H1 (cell line): ENCODE results near the gene ITSN1. TPM values are rescaled to one million over a fixed set of nuclear protein-coding genes. Genes with fewer than 3 reads are reported as not detected.

Source experiments
- CTCF ChIA-PET: fragments of 300-600 bp; sonication (Branson Sonifier 250); formaldehyde crosslinking; loops from one replicate; lab custom pipeline; 2021; ENCODE audit not compliant: partially characterized antibody; lab: Charles Lee
- POLR2A ChIA-PET: fragments of 300-600 bp; sonication (Branson Sonifier 250); formaldehyde crosslinking; loops from one replicate; lab custom pipeline; 2021; ENCODE audit warnings: inconsistent platforms; ENCODE audit not compliant: partially characterized antibody; lab: Charles Lee
- DNase-seq, 2 experiments: peaks; one replicate each; pipeline versions ENCODE4 v3.0.0 to v3.0.0-alpha.2; 2010 to 2022; ENCODE audit warnings: low spot score in 2 of 2, low read depth in 1 of 2, mixed read lengths in 1 of 2
- FAIRE-seq: peaks from 2 replicates; lab custom pipeline; 2011; peaks lifted over from hg19 to GRCh38; lab: Jason Lieb, UNC
- H2AFZ ChIP-seq: 2 replicates; pipeline ENCODE4 v1.8.1; 2012; ENCODE audit warnings: low read length, inconsistent platforms
- H2AK5ac ChIP-seq: 2 replicates; pipeline ENCODE4 v1.6.1; 2013; ENCODE audit warnings: low read depth, low read length
- H2BK120ac ChIP-seq: replicated peaks from 2 replicates; pipeline ENCODE3; 2013; ENCODE audit warnings: low read depth, low read length, inconsistent platforms
- H2BK12ac ChIP-seq: 2 replicates; pipeline ENCODE4 v1.6.1; 2013; ENCODE audit warnings: low read depth, low read length
- H2BK15ac ChIP-seq: 2 replicates; pipeline ENCODE4 v1.6.1; 2013; ENCODE audit warnings: low read length
- H2BK20ac ChIP-seq: 2 replicates; pipeline ENCODE4 v1.6.1; 2013; ENCODE audit warnings: low read length
- H2BK5ac ChIP-seq: 2 replicates; pipeline ENCODE4 v1.6.1; 2013; ENCODE audit warnings: low read depth, low read length
- H3K14ac ChIP-seq: 2 replicates; pipeline ENCODE4 v1.6.1; 2013; ENCODE audit warnings: inconsistent platforms; ENCODE audit not compliant: insufficient read length
- H3K18ac ChIP-seq: 2 replicates; pipeline ENCODE4 v1.6.1; 2013; ENCODE audit warnings: low read length; ENCODE audit errors: extremely low read depth
- H3K23ac ChIP-seq: 2 replicates; pipeline ENCODE4 v1.6.1; 2013; ENCODE audit warnings: inconsistent platforms; ENCODE audit not compliant: insufficient read length
- H3K23me2 ChIP-seq: 2 replicates; pipeline ENCODE4 v1.6.1; 2013; ENCODE audit warnings: low read depth, low read length
- H3K27ac ChIP-seq: 2 replicates; pipeline ENCODE4 v1.6.1; 2011; ENCODE audit warnings: low read depth, low read length, inconsistent platforms
- H3K27me3 ChIP-seq, 4 experiments: replicated peaks in 1 of 4; 1 replicate in 1 of 4; 2 replicates in 3 of 4; pipeline versions ENCODE4 v1.6.1 to v1.8.1; 2011 to 2013; ENCODE audit warnings: low read length in 3 of 4, mild to moderate bottlenecking in 3 of 4, inconsistent platforms in 2 of 4, mixed read lengths in 2 of 4, moderate library complexity in 1 of 4; ENCODE audit not compliant: control insufficient read depth in 3 of 4, insufficient read depth in 3 of 4; ENCODE audit errors: extremely low read depth in 1 of 4
- H3K36me3 ChIP-seq, 4 experiments: 2 replicates each; pipeline versions ENCODE4 v1.6.1 to v1.8.1; 2011 to 2013; ENCODE audit warnings: mild to moderate bottlenecking in 4 of 4, low read length in 3 of 4, moderate library complexity in 2 of 4, control low read depth in 1 of 4, inconsistent platforms in 1 of 4; ENCODE audit not compliant: insufficient read depth in 4 of 4, control insufficient read depth in 2 of 4
- H3K4ac ChIP-seq: replicated peaks from 2 replicates; pipeline ENCODE3; 2013; ENCODE audit warnings: low read length, low read depth, mixed read lengths, inconsistent platforms; ENCODE audit not compliant: insufficient read length
- H3K4me1 ChIP-seq, 4 experiments: replicated peaks in 1 of 4; 1 replicate in 1 of 4; 2 replicates in 3 of 4; pipeline versions ENCODE4 v1.6.1 to v1.8.1; 2011 to 2013; ENCODE audit warnings: low read length in 3 of 4, inconsistent platforms in 2 of 4, mixed read lengths in 1 of 4; ENCODE audit not compliant: insufficient read depth in 4 of 4, control insufficient read depth in 3 of 4
- H3K4me2 ChIP-seq, 2 experiments: 2 replicates each; pipeline versions ENCODE4 v1.6.1 to v1.8.1; 2011 to 2013; ENCODE audit warnings: low read depth in 2 of 2, low read length in 2 of 2, control low read depth in 1 of 2, inconsistent platforms in 1 of 2, mild to moderate bottlenecking in 1 of 2; ENCODE audit not compliant: insufficient read depth in 1 of 2
- H3K4me3 ChIP-seq, 4 experiments: fragments of 200-600, 300-600 bp in 1 of 4; sonication (generic), shearing (Covaris generic), sonication (Bioruptor Twin) in 1 of 4; 2 replicates each; pipeline versions ENCODE4 v1.5.1 to v1.8.1; 2011 to 2016; ENCODE audit warnings: low read length in 4 of 4, low read depth in 3 of 4, control low read depth in 2 of 4, inconsistent platforms in 2 of 4, mild to moderate bottlenecking in 2 of 4, mixed read lengths in 1 of 4, moderate library complexity in 1 of 4; ENCODE audit not compliant: insufficient read depth in 2 of 4; ENCODE audit errors: extremely low read depth in 1 of 4
- H3K56ac ChIP-seq: replicated peaks from 2 replicates; pipeline ENCODE3; 2013; ENCODE audit warnings: low read depth, mild to moderate bottlenecking, mixed read lengths, low read length, inconsistent platforms; ENCODE audit not compliant: insufficient read length
- H3K79me1 ChIP-seq: 2 replicates; pipeline ENCODE4 v1.6.1; 2013; ENCODE audit warnings: low read depth, low read length, control low read depth
- H3K79me2 ChIP-seq, 2 experiments: 2 replicates each; pipeline versions ENCODE4 v1.6.1 to v1.8.1; 2012 to 2013; ENCODE audit warnings: low read length in 2 of 2, mild to moderate bottlenecking in 2 of 2, inconsistent platforms in 1 of 2; ENCODE audit not compliant: insufficient read depth in 2 of 2, control insufficient read depth in 1 of 2
- H3K9ac ChIP-seq, 4 experiments: replicated peaks in 1 of 4; 1 replicate in 1 of 4; 2 replicates in 3 of 4; pipeline versions ENCODE4 v1.6.1 to v1.8.1; 2011 to 2013; ENCODE audit warnings: low read depth in 3 of 4, low read length in 3 of 4, control low read depth in 2 of 4, mild to moderate bottlenecking in 2 of 4, moderate library complexity in 2 of 4, inconsistent platforms in 1 of 4; ENCODE audit errors: extremely low read depth in 1 of 4
- H3K9me3 ChIP-seq, 2 experiments: 2 replicates each; pipeline versions ENCODE4 v1.6.1 to v1.8.1; 2012 to 2013; ENCODE audit warnings: mild to moderate bottlenecking in 2 of 2, moderate library complexity in 2 of 2, control low read depth in 1 of 2, inconsistent platforms in 1 of 2, low read depth in 1 of 2, low read length in 1 of 2, mixed read lengths in 1 of 2; ENCODE audit not compliant: insufficient read depth in 2 of 2
- H4K20me1 ChIP-seq, 2 experiments: replicated peaks in 1 of 2; 2 replicates each; pipeline versions ENCODE3 to v1.8.1; 2011 to 2013; ENCODE audit warnings: inconsistent platforms in 2 of 2, low read length in 2 of 2, mild to moderate bottlenecking in 1 of 2; ENCODE audit not compliant: insufficient read depth in 2 of 2, control insufficient read depth in 1 of 2
- H4K5ac ChIP-seq: 2 replicates; pipeline ENCODE4 v1.6.1; 2013; ENCODE audit warnings: low read length, low read depth, mixed read lengths, inconsistent platforms; ENCODE audit not compliant: insufficient read length
- H4K8ac ChIP-seq: 2 replicates; pipeline ENCODE4 v1.8.0; 2013; ENCODE audit warnings: mild to moderate bottlenecking, moderate library complexity, low read length, inconsistent platforms; ENCODE audit not compliant: insufficient read depth; ENCODE audit errors: extremely low read depth
- H4K91ac ChIP-seq: replicated peaks from 2 replicates; pipeline ENCODE3; 2013; ENCODE audit warnings: low read length, mixed read lengths, inconsistent platforms; ENCODE audit not compliant: insufficient read length
- BACH1 ChIP-seq: IDR thresholded peaks from 2 replicates; pipeline ENCODE4 v1.6.1; 2012; ENCODE audit warnings: low read length, improper control_type of control experiment
- BCL11A ChIP-seq, 2 experiments: IDR thresholded peaks; one replicate each; pipeline ENCODE4 v1.6.1; 2011; ENCODE audit warnings: low read depth in 2 of 2, low read length in 2 of 2, mild to moderate bottlenecking in 2 of 2
- CREB1 ChIP-seq: IDR thresholded peaks from 2 replicates; pipeline ENCODE4 v1.6.1; 2012; ENCODE audit warnings: inconsistent platforms
- GABPA ChIP-seq: IDR thresholded peaks from 2 replicates; pipeline ENCODE4 v1.6.1; 2011; ENCODE audit warnings: mild to moderate bottlenecking, low read length, moderate library complexity, borderline replicate concordance; ENCODE audit not compliant: insufficient read depth
- NRF1 ChIP-seq: IDR thresholded peaks from 2 replicates; pipeline ENCODE4 v1.6.1; 2011; ENCODE audit warnings: mild to moderate bottlenecking, low read depth, low read length, improper control_type of control experiment
- RBBP5 ChIP-seq: IDR thresholded peaks from 2 replicates; pipeline ENCODE4 v1.7.1; 2012; ENCODE audit warnings: low read depth, mild to moderate bottlenecking, inconsistent platforms, low read length, moderate library complexity, borderline replicate concordance
- SP4 ChIP-seq: IDR thresholded peaks from 2 replicates; pipeline ENCODE4 v1.6.1; 2012; ENCODE audit warnings: low read length, inconsistent platforms
- ZNF274 ChIP-seq: IDR thresholded peaks from 2 replicates; pipeline ENCODE4 v1.7.0; 2012; ENCODE audit warnings: low read length, borderline replicate concordance; ENCODE audit errors: extremely low read depth
- WGBS, 2 experiments: shearing (Covaris generic) in 1 of 2; methylation state at CpG; one replicate each; pipeline versions ENCODE4 v1.1.6 to v1.1.7; 2013 to 2015; ENCODE audit warnings: low lambda C conversion rate in 2 of 2, mixed read lengths in 2 of 2, inconsistent platforms in 1 of 2, low coverage in 1 of 2, missing lambda C conversion rate in 1 of 2; ENCODE audit not compliant: insufficient replicate concordance in 2 of 2, insufficient coverage in 1 of 2, insufficient read length in 1 of 2; ENCODE audit errors: extremely low coverage in 1 of 2, missing lambda C conversion rate in 1 of 2; 5-methylcytosine and 5-hydroxymethylcytosine counted together
- polyA plus RNA-seq, 7 experiments: library from polyadenylated mRNA; depleted of rRNA in 3 of 7; stranded (reverse) in 5 of 7; unstranded in 2 of 7; fragments of >200 nt in 5 of 7; fragments of 200-250 nt in 2 of 7; gene quantifications; 1 replicate in 5 of 7; 2 replicates in 1 of 7; 4 replicates in 1 of 7; pipeline versions ENCODE4 v1.2.1 to v1.2.3, GENCODE V29; 2011 to 2013; ENCODE audit warnings: missing spikeins in 2 of 7, mixed read lengths in 2 of 7
- total RNA-seq: library from RNA; stranded (reverse); fragmentation: NEBNext Ultra II Directional; extraction: Animal tissue kit (Norgen Biotek cat#: 25700); gene quantifications from 2 replicates; pipeline ENCODE4 v1.2.1, GENCODE V29; 2021
- TF ChIP-seq, protein P1 (sequence below), 3 experiments: IDR thresholded peaks; 1 replicate in 2 of 3; 2 replicates in 1 of 3; pipeline versions ENCODE4 v1.5.1 to v1.6.1; 2011; ENCODE audit warnings: low read length in 3 of 3, mild to moderate bottlenecking in 3 of 3, inconsistent platforms in 2 of 3, low read depth in 1 of 3, moderate library complexity in 1 of 3; ENCODE audit not compliant: insufficient read depth in 1 of 3; ENCODE audit errors: control extremely low read depth in 1 of 3

ITSN1 gene
- total and polyA plus RNA-seq, 2 of the 8 experiments (the other 6 are each of a cell fraction or from before 2014, with no cell fraction given) = 60.8 to 78.1 TPM

DNA sequence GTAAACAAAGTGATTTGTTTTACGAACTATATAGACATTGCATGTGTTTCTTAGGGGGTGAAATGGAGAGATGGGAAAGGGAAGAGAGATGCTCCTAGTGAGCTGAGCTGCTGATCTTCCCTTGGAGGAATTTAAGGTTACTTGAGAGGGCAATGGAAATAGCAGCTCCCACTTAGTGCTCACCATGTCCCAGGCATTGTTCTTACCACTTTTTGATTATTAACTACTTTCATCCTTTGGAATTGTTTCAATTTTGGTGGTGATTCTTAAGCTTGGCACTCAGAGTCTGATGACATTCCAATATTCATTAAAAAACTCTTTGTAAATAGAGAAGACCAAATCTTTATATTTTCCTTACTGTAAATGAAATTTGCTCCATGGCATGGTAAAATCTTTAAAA, 124.9 kb downstream of the ITSN1 start:
- Histone ChIP-seq H4K5ac (no peak overlapping the region), H2AK5ac (no peak overlapping the region), H3K27me3 (no peaks in the 10 kb centered on the region), H3K9me3 (no peaks in the 10 kb centered on the region), H3K4me3 (no peak overlapping the region), H2BK5ac (no peak overlapping the region), H2BK20ac (no peak overlapping the region), H4K20me1 (no peaks in the 10 kb centered on the region), H3K23ac (no peak overlapping the region), H3K9ac (no peak overlapping the region), H4K8ac (no peak overlapping the region), H3K4me2 (no peak overlapping the region), H3K56ac (no peak overlapping the region), H2BK12ac (no peak overlapping the region), H4K91ac (no peak overlapping the region), H3K4ac (no peak overlapping the region), H3K79me2 (no peaks in the 10 kb centered on the region), H3K27ac (no peak overlapping the region), H2BK15ac (no peak overlapping the region), H3K18ac (no peak overlapping the region), H2AFZ (no peak overlapping the region), H3K79me1 (no peaks in the 10 kb centered on the region; the same call in 1 of the 2 replicates), H3K23me2 (peaks cover 2% of the 10 kb centered on the region; the same call in 1 of the 2 replicates), H3K4me1 (no peaks in the 10 kb centered on the region), H2BK120ac (no peak overlapping the region), H3K14ac (no peak overlapping the region), H3K36me3 (peaks cover 2 to 44% (median 30%) of the 10 kb centered on the region in 4 experiments; a peak in 6 of 8 replicates)
- POLR2A ChIA-PET = interaction anchor here (0.7 kb wide), 1 partner anchor 8 kb away, joined by 3 read pairs; no protein-coding TSS in a partner anchor
- TF ChIP-seq BACH1 (no peak), GABPA (no peak), ZNF274 (no peak), CREB1 (no peak), NRF1 (no peak), BCL11A (IDR thresholded peaks at IDR 0.05; ENCODE audit: low read depth in 2 of 2, low read length in 2 of 2) (no peak), RBBP5 (no peak), SP4 (no peak)
- TF ChIP-seq, protein P1, sequence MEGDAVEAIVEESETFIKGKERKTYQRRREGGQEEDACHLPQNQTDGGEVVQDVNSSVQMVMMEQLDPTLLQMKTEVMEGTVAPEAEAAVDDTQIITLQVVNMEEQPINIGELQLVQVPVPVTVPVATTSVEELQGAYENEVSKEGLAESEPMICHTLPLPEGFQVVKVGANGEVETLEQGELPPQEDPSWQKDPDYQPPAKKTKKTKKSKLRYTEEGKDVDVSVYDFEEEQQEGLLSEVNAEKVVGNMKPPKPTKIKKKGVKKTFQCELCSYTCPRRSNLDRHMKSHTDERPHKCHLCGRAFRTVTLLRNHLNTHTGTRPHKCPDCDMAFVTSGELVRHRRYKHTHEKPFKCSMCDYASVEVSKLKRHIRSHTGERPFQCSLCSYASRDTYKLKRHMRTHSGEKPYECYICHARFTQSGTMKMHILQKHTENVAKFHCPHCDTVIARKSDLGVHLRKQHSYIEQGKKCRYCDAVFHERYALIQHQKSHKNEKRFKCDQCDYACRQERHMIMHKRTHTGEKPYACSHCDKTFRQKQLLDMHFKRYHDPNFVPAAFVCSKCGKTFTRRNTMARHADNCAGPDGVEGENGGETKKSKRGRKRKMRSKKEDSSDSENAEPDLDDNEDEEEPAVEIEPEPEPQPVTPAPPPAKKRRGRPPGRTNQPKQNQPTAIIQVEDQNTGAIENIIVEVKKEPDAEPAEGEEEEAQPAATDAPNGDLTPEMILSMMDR (IDR thresholded peaks at IDR 0.05; ENCODE audit: control extremely low read depth in 1 of 3, insufficient read depth in 1 of 3, low read depth in 1 of 3, low read length in 3 of 3) = no peak
- FAIRE-seq (no peak), DNase-seq (no peak)
- CTCF ChIA-PET = interaction anchor here (0.6 to 1.9 kb wide), 2 partner anchors 122 to 578 kb away, joined by 3 read pairs; no protein-coding TSS in a partner anchor
- 88% methylated on average over 1 of the region's 1 CpG; no CpG with 5 or more reads in 1 of the 2 experiments for WGBS, 2 experiments
